Mesothelial cell of epicardium (in vitro differentiated cells): ENCODE results near the gene PDE4D. TPM values are rescaled to one million over a fixed set of nuclear protein-coding genes. Genes with fewer than 3 reads are reported as not detected.

Experiments
- DNase-seq, 2 experiments: peaks; one replicate each; pipeline ENCODE4 v3.0.0; 2021; ENCODE audit warnings: low spot score in 2 of 2; ENCODE audit not compliant: unreplicated experiment in 2 of 2
- H3K27ac Mint-ChIP-seq: 2 replicates; pipeline ENCODE4 v1.8.0; 2021; ENCODE audit warnings: mixed read lengths
- H3K27me3 Mint-ChIP-seq: 2 replicates; pipeline ENCODE4 v1.8.0; 2021; ENCODE audit warnings: low read depth, mixed read lengths
- H3K36me3 Mint-ChIP-seq: 2 replicates; pipeline ENCODE4 v1.8.0; 2021; ENCODE audit warnings: mixed read lengths
- H3K4me1 Mint-ChIP-seq: 2 replicates; pipeline ENCODE4 v1.8.0; 2021; ENCODE audit warnings: mixed read lengths
- H3K4me3 Mint-ChIP-seq: 2 replicates; pipeline ENCODE4 v1.8.0; 2021; ENCODE audit warnings: mild to moderate bottlenecking, moderate library complexity, mixed read lengths
- H3K9me3 Mint-ChIP-seq: 2 replicates; pipeline ENCODE4 v1.8.0; 2021; ENCODE audit warnings: mixed read lengths
- total RNA-seq: library from RNA; stranded (reverse); gene quantifications from 3 replicates; pipeline ENCODE4 v1.2.1, GENCODE V29; 2021
- TF ChIP-seq, protein P1 (sequence below): fragments of 200-600 bp; sonication (generic); IDR thresholded peaks from one replicate; pipeline ENCODE4 v1.5.0; 2021; ENCODE audit warnings: antibody characterized with exemption; ENCODE audit not compliant: unreplicated experiment

PDE4D gene
- total RNA-seq, 1 donor from 2014 or later = 105 TPM

GRCh38 chr5:59126708-59127573 is 766.6 kb downstream of the PDE4D start:
- Mint-ChIP-seq H3K27me3 (no peaks in the 10 kb centered on the region), H3K9me3 (no peaks in the 10 kb centered on the region), H3K27ac (no peak overlapping the region), H3K4me3 (no peak overlapping the region), H3K4me1 (no peaks in the 10 kb centered on the region), H3K36me3 (peaks cover 3% of the 10 kb centered on the region)
- TF ChIP-seq, protein P1, sequence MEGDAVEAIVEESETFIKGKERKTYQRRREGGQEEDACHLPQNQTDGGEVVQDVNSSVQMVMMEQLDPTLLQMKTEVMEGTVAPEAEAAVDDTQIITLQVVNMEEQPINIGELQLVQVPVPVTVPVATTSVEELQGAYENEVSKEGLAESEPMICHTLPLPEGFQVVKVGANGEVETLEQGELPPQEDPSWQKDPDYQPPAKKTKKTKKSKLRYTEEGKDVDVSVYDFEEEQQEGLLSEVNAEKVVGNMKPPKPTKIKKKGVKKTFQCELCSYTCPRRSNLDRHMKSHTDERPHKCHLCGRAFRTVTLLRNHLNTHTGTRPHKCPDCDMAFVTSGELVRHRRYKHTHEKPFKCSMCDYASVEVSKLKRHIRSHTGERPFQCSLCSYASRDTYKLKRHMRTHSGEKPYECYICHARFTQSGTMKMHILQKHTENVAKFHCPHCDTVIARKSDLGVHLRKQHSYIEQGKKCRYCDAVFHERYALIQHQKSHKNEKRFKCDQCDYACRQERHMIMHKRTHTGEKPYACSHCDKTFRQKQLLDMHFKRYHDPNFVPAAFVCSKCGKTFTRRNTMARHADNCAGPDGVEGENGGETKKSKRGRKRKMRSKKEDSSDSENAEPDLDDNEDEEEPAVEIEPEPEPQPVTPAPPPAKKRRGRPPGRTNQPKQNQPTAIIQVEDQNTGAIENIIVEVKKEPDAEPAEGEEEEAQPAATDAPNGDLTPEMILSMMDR = no peak
- DNase-seq = no peak

DNA sequence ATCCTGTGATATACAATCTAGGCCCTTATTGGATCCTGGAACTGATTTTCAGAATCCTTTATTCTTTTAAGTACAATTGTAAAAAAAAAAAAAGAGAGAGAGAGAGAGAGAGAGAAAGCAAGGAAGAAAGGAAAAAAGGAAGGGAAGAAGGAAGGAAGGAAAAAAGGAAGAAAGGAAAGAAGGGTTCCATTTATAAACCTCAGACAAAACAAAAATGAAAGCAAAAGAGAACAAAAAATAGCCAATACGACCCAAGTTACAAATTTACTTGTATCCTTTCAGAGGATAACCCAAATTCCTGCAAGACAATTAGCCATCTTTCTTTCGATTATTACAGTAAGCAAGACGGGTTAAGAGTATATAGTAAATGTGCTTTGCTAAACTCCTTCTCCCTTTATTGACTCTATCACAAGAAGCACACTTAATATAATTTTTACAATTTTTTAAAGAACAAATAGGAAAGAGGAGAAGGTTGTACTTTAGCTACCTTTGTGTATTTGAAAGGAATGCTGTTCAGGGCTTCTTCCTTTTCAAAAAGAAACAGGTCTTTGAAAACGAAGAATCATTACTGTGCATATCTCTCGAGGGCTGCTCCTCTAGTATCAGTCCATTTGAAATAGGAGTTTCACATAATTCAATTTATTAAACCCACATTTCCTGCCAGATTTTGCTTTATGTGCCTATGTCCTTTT is 767.4 kb downstream of the PDE4D start:
- no peaks in the 10 kb centered on the region for H3K9me3 Mint-ChIP-seq
- H3K4me1 Mint-ChIP-seq = no peaks in the 10 kb centered on the region
- TF ChIP-seq, protein P1 = no peak
- no peak overlapping the region for H3K4me3 Mint-ChIP-seq
- H3K27ac Mint-ChIP-seq = no peak overlapping the region
- DNase-seq = no peak
- peaks cover 3% of the 10 kb centered on the region for H3K36me3 Mint-ChIP-seq
- no peaks in the 10 kb centered on the region for H3K27me3 Mint-ChIP-seq

DNA sequence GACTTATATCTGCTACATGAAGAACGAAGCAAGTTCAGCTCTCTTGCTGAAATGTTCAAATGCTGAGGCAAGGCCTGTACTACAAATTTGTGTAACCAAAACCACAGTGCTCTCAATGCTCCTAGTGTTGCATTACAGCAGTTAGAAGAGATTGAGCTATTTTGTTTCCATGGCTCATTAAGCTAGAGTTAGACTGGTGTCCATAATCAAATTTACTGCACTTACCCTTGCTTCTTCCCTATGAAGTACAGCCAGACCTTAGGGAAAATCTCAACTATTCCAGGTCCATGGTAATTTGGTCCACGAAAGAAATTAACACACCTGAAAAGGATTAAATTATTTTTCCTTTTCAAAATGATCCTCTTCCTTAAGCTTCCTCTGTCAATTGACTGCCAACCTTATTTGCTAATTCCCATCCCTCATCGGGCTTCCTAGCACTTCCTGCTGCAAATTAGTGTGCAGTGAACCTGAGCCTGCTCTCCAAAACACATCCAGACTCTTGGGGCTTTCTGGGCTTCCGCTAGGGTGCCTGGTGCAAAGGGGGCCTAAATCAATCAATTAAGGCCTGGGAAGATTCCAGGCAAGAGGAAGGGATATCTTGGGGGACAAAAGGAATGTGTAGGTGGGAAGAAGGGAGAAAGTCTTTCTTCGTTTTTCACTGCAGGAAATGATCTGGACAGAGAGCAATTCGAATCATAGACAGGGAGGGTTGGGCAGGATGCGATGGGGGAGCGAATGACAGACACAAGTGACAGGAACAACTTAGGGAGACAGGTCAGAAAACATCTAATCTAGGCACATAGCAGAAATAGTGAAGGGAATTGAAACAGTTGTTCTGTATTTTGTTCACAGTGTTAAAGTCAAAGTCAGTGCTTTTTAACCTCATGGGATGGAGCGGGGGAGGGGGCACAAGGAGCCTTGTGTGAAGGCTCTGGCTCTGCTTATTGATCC is 768.2 kb downstream of the PDE4D start:
- TF ChIP-seq, protein P1 = no peak
- peaks cover 4% of the 10 kb centered on the region for H3K9me3 Mint-ChIP-seq
- peaks cover 7% of the 10 kb centered on the region for H3K36me3 Mint-ChIP-seq
- no peaks in the 10 kb centered on the region for H3K4me1 Mint-ChIP-seq
- no peak overlapping the region for H3K27ac Mint-ChIP-seq
- no peak overlapping the region for H3K4me3 Mint-ChIP-seq
- H3K27me3 Mint-ChIP-seq = no peaks in the 10 kb centered on the region
- DNase-seq = no peak

- DNase-seq = no peak
- Mint-ChIP-seq H3K36me3 (peaks cover 7% of the 10 kb centered on the region), H3K4me1 (no peaks in the 10 kb centered on the region), H3K4me3 (no peak overlapping the region), H3K9me3 (peaks cover 7% of the 10 kb centered on the region), H3K27ac (no peak overlapping the region), H3K27me3 (no peaks in the 10 kb centered on the region)
- TF ChIP-seq, protein P1 = no peak
Observed at GRCh38 chr5:59123595-59124561, 769.6 kb downstream of the PDE4D start.
